Left renal pelvis (tissue), 4 donors: Measurements from ENCODE around the gene UTS2B. TPM values are rescaled to one million over a fixed set of nuclear protein-coding genes. Genes with fewer than 3 reads are reported as not detected.
A peak's percentile ranks its signal among the peaks of the same experiment; 100 is the strongest.

Experiments used
- DNase-seq, 4 donors: peaks; one replicate each; pipeline ENCODE4 v3.0.0-alpha.2; 2013; ENCODE audit warnings: low read depth in 4 of 4, low spot score in 3 of 4
- polyA plus RNA-seq, 4 donors: library from polyadenylated mRNA; unstranded; fragments of 120-200 nt; gene quantifications; one replicate each; pipeline ENCODE4 v1.2.1, GENCODE V29; 2013; ENCODE audit not compliant: insufficient read length in 4 of 4

The UTS2B gene
- polyA plus RNA-seq: 1 to 10 TPM in 2 of 4 donors, under 1 TPM in 2; 0.52 to 1.9 (median 0.87) TPM

DNA sequence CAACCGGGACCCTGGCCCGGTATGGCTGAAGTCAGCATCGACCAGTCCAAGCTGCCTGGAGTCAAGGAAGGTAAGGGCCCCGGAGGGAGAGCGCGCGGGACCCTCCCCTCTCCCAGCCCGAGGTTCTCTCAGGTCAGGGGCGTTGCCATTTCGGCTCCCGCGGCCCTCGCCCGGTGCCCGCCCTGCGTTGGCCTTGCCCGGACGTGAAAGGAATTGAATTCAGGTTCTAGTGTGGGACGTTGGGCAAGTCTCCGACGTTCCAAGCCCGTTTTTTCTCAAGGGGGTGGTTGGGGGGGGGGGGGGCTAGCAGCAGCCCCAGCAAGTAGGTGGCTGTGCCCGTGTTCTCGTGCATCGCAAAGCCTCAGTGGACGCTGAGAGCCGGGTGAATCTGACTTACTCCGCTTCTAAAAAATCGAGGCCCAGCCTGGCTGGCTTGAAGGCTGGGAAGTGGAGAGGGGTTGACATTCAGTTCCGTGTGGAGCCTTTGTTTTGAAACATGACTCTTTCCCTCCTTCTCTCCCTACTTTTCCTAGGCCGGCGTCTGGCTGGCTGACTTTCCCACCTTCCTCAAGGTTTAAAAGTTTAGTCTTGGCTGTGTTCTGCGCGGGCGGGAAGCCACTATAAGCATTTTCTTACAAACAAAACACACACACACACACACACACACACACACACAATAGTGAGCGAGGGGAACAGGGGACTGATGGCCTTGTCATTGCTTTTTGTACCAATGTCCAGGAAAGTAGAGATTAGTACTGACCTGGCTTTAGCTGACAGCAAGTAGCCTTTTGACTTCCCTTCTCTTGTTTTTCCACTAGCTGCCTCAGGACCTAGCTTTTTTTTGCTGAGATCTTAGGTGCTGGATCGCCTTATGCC, at the start of gene UTS2B:
TSS of gene UTS2B (minus strand) at position 873 of the 876 bp plus-strand sequence. CDS start 48,337 bp downstream, outside the sequence.
- DNase-seq: peak; percentile 50 to 63 (median 58)

DNA sequence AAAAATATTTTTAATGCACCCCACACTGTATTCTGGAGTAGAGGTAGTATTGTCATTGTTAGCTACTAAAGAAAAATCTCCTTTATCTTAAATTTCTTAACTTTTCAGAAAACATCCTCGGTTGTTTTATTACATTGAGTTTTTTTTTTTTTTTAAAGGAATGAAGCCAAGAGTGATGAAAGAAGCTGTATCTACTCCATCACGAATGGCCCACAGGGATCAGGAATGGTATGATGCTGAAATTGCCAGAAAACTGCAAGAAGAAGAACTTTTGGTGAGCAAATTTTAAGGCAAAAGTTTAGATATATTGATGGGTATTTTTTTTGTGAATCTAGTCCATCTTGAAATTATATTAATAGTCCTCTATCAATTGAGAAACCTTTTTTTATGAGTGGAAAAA, 49.7 kb upstream of the UTS2B start:
- no peak for DNase-seq

DNA sequence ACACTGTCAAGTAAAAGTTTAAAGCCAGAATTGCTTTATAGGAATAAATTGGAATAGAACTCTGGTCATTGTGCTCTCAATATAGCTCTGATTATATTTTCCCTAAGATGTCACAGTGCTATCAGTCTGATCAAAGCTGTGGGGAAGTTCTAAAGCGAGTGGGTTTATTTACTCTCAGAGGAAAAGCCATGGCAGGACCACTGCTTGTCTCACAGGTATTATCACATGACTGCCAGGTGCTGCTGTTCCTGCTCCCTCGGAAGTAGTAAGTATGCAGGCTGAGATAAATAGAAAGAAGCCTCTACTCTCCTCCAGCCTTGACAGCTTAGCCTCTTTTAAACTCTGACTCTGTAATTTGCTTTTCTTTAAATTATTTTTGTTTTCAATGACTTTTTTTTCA, 49.1 kb upstream of the UTS2B start:
- no peak for DNase-seq

- no peak for DNase-seq
Observed at GRCh38 chr3:191378142-191378812, 48.0 kb upstream of the UTS2B start.

DNA sequence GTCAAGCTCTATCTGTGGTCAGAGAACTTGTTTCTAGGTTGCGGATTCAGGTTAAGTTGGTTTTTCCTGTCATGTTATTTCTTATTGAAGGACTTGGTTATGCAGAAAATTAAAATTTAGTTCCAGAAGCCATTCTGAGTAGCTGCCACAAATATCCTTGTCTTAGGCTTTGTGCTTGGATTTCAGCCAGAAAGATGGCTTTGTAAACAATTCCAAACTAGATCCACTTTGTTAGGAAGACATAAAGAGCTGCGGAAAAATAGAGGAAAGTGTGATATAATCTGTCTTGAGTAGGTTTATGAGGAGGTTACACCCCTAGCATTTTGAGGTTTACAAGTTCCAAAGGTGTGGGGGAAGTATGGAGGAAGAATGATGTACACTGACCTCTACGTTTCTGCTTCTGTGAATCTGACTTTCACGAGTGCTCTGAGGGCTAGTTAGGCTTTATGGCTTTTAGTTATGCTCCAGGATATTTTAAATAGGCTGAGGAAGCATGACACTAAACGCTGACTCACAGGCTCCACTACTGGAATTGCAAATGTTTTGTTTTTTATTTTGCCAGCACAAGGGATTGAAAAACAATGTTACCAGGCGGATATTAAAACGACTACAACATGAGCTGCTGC, 46.3 kb upstream of the UTS2B start:
- no peak for DNase-seq

- DNase-seq: no peak
Observed at GRCh38 chr3:191373327-191373726, 43.0 kb upstream of the UTS2B start.

DNA sequence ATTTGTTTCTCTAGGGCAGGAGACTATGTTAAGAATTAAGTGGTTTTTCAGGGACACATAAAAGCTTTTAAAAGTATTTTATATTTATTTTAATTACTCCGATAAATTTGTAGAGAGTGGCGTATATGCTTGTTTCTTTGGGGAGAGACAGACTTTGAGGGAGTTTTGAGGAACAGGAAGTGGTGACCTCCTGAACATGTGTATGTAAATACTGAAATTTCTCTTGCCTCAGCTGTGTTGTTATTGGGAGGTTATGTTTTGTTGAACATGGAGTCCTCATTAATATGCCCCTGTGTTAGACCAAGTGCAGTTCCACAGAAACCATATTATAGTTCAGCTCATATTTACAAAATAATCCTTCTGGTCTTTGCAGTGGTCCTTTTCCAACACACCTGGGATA, 41.8 kb upstream of the UTS2B start:
- DNase-seq: no peak

DNA sequence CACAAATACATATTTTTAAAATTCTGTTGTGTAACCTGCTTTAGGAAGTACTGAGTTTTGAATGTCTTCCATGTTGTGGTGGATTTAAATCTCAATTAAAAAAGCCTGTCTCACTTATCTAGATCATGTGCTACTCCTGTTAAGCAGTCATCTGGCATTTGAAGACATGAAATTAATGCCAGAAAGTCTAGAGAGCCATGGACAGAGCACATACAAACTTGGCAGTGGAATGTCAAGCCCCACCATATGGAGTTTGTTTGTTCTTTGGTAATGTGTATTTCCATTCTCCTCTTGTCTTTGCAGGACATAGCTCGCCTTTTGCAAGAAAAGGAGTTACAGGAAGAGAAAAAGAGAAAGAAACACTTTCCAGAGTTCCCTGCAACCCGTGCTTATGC, 39.3 kb upstream of the UTS2B start:
- DNase-seq: no peak

DNA sequence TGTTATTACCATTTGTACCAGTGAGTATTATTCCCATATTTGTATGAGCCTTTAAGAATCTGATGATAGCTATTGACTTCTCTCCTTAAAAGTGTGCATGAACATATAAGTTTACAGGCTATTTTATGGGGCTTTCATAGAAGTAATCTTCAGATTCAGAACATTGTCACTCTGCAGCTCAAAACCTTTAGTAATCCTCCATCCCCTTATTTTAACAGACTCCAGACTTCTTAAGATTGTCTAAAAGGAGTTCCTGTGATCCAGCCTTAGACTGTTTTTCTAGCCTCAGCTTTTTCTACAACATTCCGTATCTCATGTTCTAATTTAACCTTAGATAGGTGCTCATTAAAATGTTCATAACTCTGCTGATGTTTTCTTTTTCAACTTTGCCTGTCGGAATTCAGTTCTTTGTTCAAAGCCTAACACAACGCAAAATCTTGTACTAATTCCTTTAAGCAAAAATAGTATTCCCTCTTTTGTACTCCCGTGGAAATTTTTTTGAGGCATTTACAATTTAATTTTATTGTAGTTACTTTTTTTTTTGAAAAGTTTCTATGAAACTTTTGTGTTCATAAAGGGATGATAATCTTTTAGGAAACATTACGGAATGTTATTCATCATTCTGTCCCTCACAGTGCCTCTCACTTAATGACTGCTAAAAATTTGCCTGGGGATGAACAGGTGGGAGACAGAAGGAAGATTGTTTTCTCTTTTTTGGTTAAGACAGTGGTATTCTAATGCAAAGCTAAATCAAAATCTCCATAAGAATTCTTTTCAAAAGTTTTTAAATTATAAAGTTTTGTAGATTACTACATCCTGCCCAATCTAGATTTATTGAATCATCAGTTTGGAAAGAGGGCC, 38.7 kb upstream of the UTS2B start:
- DNase-seq: no peak

DNA sequence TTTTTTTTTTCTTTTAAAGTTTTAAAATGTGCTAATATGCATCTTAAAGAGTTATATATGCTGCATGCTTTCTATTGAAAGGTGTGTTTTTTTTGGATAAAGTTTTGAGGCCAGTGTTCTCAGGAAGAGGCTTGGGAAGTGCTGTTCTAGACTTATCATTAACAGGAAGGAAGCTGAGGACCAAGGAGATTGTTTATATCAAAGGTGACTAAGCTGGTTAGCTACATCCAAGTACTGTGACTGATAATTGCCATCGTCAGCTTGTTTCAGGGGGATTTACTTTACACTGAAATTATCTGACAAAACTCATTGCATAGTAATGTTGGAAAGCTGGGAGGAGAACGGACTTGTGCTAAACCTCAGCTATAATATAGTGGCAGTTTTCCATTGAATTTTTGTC, 36.3 kb upstream of the UTS2B start:
- DNase-seq: no peak

DNA sequence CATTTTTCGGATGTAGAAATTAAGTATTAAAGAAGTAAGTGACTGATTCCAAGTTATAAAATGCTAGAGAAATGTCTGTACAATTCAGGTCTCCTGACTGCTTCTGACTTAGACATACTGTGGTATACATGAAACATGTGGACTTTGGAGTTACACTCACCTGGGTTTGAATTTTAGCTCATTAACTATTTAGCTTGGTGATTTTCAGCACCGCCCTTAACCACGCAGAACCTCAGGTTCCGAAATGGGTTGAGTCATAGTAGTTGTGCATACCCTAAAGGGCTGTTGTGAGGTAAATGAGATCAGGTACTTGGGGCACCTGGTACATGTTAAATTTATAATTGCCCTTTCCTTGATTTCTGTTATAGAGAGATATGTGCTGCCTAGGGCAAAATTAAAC, 32.9 kb upstream of the UTS2B start:
- DNase-seq: no peak

DNA sequence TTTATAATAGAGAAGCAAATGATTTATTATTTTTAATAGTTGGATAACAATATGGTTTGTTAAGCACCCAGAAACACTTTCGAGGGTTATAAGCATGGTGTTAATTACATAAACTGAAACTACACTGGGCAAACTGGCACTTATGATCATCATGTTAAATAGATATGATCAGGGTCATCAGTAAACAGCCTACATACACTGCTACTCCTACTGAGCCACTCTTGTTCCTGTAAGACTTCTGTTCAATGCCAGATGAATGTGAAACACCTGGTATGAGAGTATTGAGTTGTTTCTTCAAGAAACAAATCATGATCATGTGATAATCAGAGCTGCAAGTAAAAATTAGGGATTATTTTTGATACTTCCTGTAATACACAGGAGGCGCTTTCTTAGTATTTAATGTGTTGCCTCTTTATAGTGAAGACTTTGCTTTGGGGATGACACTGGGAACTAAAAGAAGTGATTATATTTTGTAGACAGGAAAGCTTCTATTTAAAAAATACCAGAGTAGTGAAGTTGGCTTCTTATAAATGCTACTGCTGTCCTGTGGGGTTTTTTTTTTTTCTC, 32.3 kb upstream of the UTS2B start:
- DNase-seq: no peak

GRCh38 chr3:191362037-191362436, 31.7 kb upstream of the UTS2B start:
- DNase-seq: no peak

DNA sequence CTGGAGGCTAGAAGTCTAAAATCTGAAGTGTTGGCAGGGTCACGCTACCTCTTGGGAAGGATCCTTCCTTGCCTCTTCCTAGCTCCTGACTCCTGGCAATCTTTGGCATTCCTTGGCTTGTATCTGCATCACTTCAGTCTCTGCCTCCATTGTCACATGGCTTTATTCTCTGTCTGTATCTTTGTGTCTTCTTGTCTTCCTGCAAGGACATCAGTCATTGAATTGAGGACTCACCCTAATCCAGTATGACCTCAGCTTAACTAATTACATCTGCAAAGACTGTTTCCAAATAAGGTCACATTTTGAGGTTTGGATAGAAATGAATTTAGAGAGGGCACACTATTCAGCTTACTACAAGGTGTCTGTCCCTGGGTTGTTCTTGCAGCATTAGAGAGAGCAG, 31.1 kb upstream of the UTS2B start:
- DNase-seq: no peak

DNA sequence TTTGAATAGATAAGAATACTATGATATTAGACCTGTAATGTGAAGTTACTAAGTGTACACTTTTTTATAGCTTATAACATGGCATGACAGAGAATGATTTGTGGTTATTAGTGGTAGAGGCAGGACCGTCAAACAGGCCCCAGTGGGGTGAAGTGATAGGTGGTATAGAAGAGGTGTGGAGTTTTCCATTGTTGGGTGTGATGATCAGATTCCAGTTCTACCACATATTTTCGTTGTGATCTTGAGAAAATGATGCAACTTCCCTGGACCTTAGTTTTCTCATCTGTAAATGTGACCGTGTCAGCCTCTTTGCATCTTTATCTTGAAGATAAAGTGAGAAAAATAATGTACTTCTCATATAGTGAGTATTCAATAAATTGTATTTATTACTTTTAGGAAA, 30.3 kb upstream of the UTS2B start:
- no peak for DNase-seq

DNA sequence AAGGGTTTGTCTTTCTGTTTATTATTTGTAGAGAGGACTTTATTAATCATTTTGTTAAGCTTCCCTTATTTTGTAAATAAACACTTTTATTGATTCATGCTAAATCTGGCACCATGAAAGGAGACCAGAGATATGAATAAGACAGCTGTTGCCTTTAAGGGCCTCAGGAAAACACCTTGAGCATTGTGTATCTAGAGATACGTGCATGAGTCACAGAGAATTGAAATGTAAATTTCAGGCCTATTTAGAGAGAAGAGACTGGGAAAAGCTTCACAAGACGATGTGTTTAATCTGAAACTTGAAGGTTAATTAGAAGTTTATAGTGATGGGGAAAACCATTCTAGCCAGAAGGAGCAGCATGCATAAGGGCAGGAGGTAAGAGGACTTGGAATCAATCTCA, 28.6 kb upstream of the UTS2B start:
- DNase-seq: no peak

GRCh38 chr3:191357909-191358308, 27.6 kb upstream of the UTS2B start:
- no peak for DNase-seq

- DNase-seq: no peak
Observed at GRCh38 chr3:191356631-191357439, 26.5 kb upstream of the UTS2B start.

DNA sequence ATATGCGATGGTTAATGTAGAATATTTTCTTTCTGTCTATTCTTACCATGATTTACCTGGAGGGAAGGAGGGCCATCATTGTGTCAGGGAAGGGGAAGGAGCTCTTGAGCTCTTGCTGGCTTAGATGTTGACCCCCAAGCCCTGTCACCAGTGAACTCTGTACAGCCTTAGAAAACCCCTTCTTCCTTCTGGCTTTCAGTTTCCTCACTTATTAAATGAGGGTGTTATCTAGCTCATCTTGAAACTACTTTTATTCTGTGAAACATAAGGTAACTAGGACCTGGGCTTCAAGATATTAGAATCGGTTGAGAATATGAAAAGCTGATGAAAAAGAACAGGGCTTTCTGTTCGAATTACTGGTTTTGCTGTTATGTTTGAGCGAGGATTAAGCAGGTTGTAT, 25.1 kb upstream of the UTS2B start:
- DNase-seq: no peak
